Measurements from ENCODE around the gene CTU1. TPM values are rescaled to one million over a fixed set of nuclear protein-coding genes. Genes with fewer than 3 reads are reported as not detected.

Gene CTU1
- total RNA-seq, 3 donors from 2014 or later: 24.1 to 29.3 (median 27.7) TPM

DNA sequence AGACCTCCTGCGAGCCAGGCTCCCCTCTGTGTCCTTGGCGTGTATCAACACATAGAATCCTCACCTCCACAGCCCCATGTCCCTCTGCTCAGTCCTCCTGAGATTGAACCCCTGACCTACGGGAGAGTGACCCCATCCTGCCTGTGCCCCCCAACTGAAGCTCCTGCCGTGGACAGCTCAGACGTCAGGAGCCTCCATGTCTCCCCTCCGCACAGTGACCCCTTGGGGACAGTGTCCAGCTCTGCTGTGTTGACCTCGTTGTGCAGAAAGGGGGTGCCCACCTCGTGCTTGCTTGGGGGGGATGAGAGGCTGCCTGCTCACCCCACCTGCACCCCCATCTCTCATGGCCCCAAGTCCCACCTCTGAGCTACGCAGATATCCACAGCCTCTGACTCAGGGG is 16.0 kb upstream of the CTU1 start:
- peak overlapping the region; percentile 49 for H3K4me3 Mint-ChIP-seq
- DNase-seq (no peak), ATAC-seq (no peak)
- no peaks in the 10 kb centered on the region for H3K9me3 Mint-ChIP-seq
- no peaks in the 10 kb centered on the region for H3K36me3 Mint-ChIP-seq (ENCODE audit: insufficient read depth)
- H3K4me1 Mint-ChIP-seq (ENCODE audit: low read depth): peaks cover 74% of the 10 kb centered on the region
- H3K27me3 Mint-ChIP-seq (ENCODE audit: low read depth): no peaks in the 10 kb centered on the region

DNA sequence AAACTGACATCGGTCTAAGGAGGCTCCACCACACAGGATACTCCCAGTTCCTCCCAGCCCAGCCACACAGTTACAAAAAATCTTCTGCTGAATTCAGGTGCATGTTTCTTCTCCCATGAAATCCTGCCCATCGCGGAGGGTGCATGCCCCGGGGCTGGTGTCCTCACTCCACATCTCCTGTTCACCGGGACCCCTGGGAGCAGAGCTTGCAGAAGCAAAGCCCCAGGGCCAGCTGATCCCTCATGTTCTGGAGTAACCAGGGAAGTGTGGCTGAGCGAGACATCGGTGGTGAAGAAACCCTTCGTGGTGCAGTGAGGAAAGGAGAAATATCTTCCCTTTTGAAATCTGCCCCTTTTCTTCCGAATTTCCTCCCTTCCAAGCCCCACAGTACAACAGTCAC is 15.6 kb upstream of the CTU1 start:
- H3K9me3 Mint-ChIP-seq: no peaks in the 10 kb centered on the region
- H3K4me3 Mint-ChIP-seq: peak overlapping the region; percentile 49
- no peak for ATAC-seq
- no peaks in the 10 kb centered on the region for H3K36me3 Mint-ChIP-seq (ENCODE audit: insufficient read depth)
- peaks cover 75% of the 10 kb centered on the region for H3K4me1 Mint-ChIP-seq (ENCODE audit: low read depth)
- H3K27me3 Mint-ChIP-seq (ENCODE audit: low read depth): no peaks in the 10 kb centered on the region
- DNase-seq: no peak

DNA sequence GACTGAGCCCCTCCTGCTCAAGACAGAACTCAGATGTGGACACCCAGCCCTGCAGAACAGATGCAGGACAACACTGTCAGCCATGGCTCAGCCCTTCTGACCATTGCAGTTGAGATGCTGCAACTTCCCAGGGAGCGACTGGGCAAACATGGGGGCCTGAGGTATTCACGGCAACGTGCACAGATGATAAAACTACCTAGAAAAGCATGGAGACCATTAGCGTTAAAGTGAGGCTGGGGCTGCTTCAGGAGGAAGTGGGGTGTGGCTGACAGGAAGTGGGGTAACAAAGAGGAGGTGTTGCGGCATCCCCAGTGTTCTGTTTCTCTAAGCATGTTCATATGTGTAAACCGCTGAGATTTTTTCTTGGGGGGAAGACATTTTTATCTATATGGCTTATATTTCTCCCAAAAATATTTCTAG is 15.2 kb upstream of the CTU1 start:
- peak overlapping the region; percentile 49 for H3K4me3 Mint-ChIP-seq
- H3K27me3 Mint-ChIP-seq (ENCODE audit: low read depth): no peaks in the 10 kb centered on the region
- peak; percentile 45 to 52 for ATAC-seq
- no peaks in the 10 kb centered on the region for H3K9me3 Mint-ChIP-seq
- no peaks in the 10 kb centered on the region for H3K36me3 Mint-ChIP-seq (ENCODE audit: insufficient read depth)
- peak; percentile 33 for DNase-seq
- peaks cover 71% of the 10 kb centered on the region for H3K4me1 Mint-ChIP-seq (ENCODE audit: low read depth)

DNA sequence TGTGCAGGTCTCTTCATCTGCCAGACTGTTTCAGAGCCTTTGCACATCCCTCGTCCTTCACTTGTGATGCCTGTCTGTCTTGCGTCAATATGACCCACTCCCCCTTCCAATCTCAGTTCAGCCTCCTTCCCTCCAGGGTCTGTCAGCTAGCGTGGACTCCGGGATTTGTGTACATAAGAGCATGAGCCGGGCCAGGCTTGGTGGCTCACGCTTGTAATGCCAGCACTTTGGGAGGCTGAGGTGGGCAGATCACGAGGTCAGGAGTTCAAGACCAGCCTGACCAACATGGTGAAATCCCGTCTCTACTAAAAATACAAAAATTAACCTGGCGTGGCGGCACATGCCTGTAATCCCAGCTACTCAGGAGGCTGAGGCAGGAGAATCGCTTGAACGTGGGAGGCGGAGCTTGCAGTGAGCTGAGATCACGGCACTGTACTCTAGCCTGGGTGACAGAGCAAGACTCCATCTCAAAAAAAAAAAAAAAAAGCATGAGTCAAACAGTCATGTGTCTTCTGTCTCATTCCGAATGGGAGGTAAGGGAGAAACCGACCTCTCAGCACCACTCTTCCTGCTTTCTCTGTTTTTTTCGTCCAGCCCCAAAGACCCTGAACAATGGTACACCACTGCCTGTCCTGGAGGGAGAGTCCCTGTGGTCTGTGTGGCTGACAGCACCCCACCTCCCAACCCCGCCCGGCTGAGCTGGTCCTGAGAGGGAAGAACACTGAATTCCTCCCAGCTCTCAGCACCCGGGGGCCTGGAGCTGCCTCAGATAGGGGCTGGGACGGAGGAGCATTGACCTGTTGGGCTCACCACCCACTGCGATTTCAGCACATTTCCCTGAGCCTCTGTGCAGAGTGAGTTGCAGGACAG is 14.1 kb upstream of the CTU1 start:
- Mint-ChIP-seq H3K9me3 (no peaks in the 10 kb centered on the region), H3K27me3 (ENCODE audit: low read depth) (no peaks in the 10 kb centered on the region), H3K4me3 (no peak overlapping the region), H3K36me3 (ENCODE audit: insufficient read depth) (no peaks in the 10 kb centered on the region), H3K4me1 (ENCODE audit: low read depth) (peaks cover 63% of the 10 kb centered on the region)
- DNase-seq (no peak), ATAC-seq (peak in 1 of 2 donors; percentile 22)

DNA sequence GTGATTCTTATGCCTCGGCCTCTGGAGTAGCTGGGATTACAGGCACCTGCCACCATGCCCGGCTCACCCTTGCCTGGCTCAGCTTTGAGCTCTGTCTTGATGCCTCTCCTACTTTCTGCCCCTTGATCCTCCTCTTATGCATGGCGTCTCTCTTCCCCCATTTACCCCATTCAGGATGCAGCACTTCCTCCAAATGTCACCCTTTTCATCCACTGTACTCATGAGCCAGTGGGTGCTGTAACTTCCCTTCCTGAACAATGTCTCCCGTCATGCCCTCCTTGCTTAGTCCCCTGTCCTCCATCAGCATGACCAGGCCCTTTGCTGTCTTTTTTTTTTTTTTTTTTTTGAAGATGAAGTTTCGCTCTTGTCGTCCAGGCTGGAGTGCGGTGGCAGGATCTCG is 13.0 kb upstream of the CTU1 start:
- H3K4me3 Mint-ChIP-seq: no peak overlapping the region
- peaks cover 63% of the 10 kb centered on the region for H3K4me1 Mint-ChIP-seq (ENCODE audit: low read depth)
- no peaks in the 10 kb centered on the region for H3K36me3 Mint-ChIP-seq (ENCODE audit: insufficient read depth)
- ATAC-seq (no peak), DNase-seq (no peak)
- peaks cover under 1% of the 10 kb centered on the region for H3K27me3 Mint-ChIP-seq (ENCODE audit: low read depth)
- no peaks in the 10 kb centered on the region for H3K9me3 Mint-ChIP-seq

DNA sequence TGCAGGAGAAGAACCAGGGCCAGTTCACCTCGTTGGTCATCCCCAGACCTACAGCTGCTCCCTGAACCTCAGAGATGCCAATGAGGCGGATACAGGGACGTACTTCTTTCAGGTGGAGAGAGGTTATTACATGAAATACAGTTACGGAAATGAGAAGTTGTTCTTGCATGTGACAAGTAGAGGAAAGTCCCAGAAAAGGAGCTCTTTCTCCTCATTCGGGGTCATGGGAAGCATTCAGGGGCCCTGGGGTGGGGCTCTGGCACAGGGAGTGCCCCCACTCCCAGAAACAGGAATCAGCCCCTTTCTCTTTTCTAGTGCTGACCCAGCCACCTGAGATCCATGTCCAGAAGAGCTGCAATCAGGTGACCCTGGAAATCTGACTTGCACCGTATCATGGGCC is 12.0 kb upstream of the CTU1 start:
- H3K36me3 Mint-ChIP-seq (ENCODE audit: insufficient read depth): no peaks in the 10 kb centered on the region
- H3K9me3 Mint-ChIP-seq: no peaks in the 10 kb centered on the region
- H3K27me3 Mint-ChIP-seq (ENCODE audit: low read depth): peaks cover 3% of the 10 kb centered on the region
- DNase-seq (no peak), ATAC-seq (no peak)
- H3K4me1 Mint-ChIP-seq (ENCODE audit: low read depth): peaks cover 69% of the 10 kb centered on the region
- no peak overlapping the region for H3K4me3 Mint-ChIP-seq

DNA sequence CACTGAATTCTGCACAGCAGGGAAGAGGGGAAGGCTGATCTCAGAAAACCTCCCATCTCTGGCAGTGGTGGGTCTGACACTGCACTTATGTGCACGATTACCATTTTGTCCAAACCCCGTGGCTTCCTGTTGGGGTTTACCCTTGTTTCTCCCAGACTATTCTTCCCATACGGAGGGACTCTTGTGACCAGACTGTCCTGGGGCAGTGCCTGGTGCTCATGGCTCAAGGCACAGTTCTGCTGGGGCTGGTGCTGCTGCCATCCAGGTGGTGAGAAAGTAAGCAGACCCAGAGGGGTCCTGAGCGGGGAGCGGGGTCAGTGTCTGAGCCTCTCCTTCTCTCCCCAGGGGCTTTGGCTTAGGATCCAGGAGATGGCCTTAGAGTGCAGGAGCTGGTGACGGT is 11.4 kb upstream of the CTU1 start:
- no peaks in the 10 kb centered on the region for H3K36me3 Mint-ChIP-seq (ENCODE audit: insufficient read depth)
- no peak overlapping the region for H3K4me3 Mint-ChIP-seq
- H3K27me3 Mint-ChIP-seq (ENCODE audit: low read depth): peaks cover 3% of the 10 kb centered on the region
- DNase-seq (no peak), ATAC-seq (no peak)
- H3K9me3 Mint-ChIP-seq: no peaks in the 10 kb centered on the region
- H3K4me1 Mint-ChIP-seq (ENCODE audit: low read depth): peaks cover 68% of the 10 kb centered on the region

DNA sequence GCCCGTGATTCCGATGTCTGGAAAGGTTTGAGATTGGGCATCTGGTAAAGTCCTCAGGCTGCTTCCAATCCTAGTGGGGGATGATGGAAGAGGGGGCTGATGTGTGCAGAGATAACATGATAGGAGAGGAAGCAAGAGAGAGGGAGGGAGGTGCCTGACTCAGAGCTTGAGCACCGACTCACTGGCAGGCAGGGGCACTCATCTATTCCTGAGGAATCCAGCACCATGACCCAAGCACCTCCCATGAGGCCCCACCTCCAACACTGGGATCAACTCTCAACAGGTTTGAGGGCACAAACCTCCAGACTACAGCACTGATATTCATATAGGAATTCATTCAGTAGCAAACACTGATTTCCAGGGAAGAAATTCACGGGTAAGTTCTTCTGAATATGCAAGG is 10.9 kb upstream of the CTU1 start:
- no peaks in the 10 kb centered on the region for H3K36me3 Mint-ChIP-seq (ENCODE audit: insufficient read depth)
- DNase-seq (no peak), ATAC-seq (no peak)
- H3K27me3 Mint-ChIP-seq (ENCODE audit: low read depth): peaks cover 3% of the 10 kb centered on the region
- no peak overlapping the region for H3K4me3 Mint-ChIP-seq
- no peaks in the 10 kb centered on the region for H3K9me3 Mint-ChIP-seq
- peaks cover 65% of the 10 kb centered on the region for H3K4me1 Mint-ChIP-seq (ENCODE audit: low read depth)

DNA sequence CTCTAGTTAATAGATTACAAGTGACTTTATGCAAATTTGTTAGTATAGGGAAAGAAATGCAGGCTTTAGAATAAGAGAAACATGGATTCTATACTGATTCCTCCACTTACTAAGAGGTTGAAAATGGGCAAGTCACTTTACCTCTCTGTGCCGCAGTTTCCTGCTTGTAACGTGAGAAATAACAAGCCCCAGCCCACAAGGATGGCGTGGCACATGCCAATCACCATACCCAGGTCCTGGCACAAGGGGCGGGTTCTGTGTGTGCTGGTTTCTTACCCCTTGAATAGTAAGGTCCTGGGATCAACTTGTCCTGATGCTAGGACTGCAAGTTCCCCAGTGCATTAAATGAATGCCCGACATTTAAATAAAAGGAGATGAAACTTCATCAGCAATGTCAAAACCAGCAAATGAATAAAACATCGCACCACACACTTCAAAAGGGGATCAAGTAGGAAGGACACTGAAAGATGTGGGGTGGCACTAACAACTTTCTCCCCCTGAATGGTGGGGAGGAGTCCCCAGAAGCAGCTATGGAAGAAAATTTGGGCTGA is 8.6 kb upstream of the CTU1 start:
- ATAC-seq (no peak), DNase-seq (no peak)
- Mint-ChIP-seq H3K4me3 (no peak overlapping the region), H3K9me3 (no peaks in the 10 kb centered on the region), H3K4me1 (ENCODE audit: low read depth) (peaks cover 42% of the 10 kb centered on the region), H3K27me3 (ENCODE audit: low read depth) (peaks cover 3% of the 10 kb centered on the region), H3K36me3 (ENCODE audit: insufficient read depth) (no peaks in the 10 kb centered on the region)

DNA sequence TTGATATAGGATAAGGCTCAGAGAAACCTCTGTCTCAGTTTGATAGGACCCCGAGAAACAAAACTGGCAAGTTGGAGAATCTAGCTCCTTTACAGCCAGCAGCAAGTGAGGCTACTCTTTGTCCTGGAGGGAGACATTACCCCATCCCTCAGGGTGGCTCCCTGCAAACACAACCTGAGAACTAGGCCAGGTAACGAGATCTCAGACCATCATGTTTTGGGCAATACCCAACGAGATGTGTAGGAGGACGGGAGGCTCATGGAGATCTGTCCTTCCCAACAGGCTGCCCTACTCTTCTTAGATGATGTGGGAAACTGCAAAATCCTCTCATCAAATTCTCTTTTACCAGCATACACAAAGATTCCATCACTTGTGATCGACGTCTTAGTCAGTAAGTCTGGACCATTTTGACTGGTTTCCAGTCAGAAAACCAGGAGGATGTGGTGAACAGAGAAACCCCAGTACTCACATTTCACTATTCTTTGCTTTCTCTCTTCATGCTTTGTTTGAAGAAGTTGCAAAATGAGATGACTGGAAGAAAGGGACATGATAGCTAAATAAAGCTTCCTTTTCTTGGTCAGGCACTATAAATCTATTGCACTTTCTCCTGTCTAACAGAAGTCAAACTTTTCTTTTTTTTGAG is 6.0 kb upstream of the CTU1 start:
- peak; percentile 91 to 93 for ATAC-seq
- Mint-ChIP-seq H3K36me3 (ENCODE audit: insufficient read depth) (no peaks in the 10 kb centered on the region), H3K9me3 (no peaks in the 10 kb centered on the region), H3K4me3 (no peak overlapping the region), H3K27me3 (ENCODE audit: low read depth) (peaks cover 3% of the 10 kb centered on the region), H3K4me1 (ENCODE audit: low read depth) (peaks cover 39% of the 10 kb centered on the region)
- DNase-seq: no peak

DNA sequence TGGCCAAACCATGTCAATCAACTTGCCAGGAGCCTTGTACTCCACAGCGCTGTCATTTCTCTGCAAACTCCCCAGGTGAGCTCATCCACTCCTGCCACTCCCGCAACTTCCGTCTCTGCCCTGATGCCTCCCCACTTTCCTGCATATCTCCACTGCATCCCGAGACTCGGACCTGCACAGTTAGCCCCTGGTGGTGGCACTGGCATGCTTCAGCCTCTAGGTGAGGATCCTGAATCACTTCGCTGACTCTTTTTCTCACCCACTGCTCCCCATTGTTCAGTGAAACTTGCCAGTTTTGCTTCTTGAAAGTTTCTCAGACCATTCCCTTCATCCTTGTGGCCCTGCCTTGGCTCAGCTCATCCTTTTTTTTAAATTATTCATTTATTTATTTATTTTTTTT is 3.4 kb upstream of the CTU1 start:
- Mint-ChIP-seq H3K36me3 (ENCODE audit: insufficient read depth) (peaks cover 1% of the 10 kb centered on the region), H3K4me1 (ENCODE audit: low read depth) (peaks cover 43% of the 10 kb centered on the region), H3K4me3 (no peak overlapping the region), H3K9me3 (no peaks in the 10 kb centered on the region), H3K27me3 (ENCODE audit: low read depth) (peaks cover 3% of the 10 kb centered on the region)
- no peak for DNase-seq
- no peak for ATAC-seq

DNA sequence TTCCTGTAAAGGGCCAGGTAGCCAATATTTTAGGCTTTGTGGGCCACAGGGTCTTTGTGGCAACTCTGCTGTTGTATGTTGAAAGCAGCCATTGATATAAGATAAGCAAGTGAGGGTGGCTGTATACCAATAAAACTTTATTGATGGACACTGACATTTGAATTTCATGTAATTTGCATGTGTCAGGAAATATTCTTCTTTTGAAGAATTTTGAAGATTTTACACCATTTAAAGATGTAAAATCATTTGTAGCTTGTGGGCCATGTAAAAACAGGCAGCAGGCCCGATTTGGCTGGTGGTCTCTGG is 2.4 kb upstream of the CTU1 start:
- H3K36me3 Mint-ChIP-seq (ENCODE audit: insufficient read depth): peaks cover 5% of the 10 kb centered on the region
- ATAC-seq (no peak), DNase-seq (no peak)
- no peak overlapping the region for H3K4me3 Mint-ChIP-seq
- no peaks in the 10 kb centered on the region for H3K27me3 Mint-ChIP-seq (ENCODE audit: low read depth)
- H3K4me1 Mint-ChIP-seq (ENCODE audit: low read depth): peaks cover 41% of the 10 kb centered on the region
- H3K9me3 Mint-ChIP-seq: no peaks in the 10 kb centered on the region

DNA sequence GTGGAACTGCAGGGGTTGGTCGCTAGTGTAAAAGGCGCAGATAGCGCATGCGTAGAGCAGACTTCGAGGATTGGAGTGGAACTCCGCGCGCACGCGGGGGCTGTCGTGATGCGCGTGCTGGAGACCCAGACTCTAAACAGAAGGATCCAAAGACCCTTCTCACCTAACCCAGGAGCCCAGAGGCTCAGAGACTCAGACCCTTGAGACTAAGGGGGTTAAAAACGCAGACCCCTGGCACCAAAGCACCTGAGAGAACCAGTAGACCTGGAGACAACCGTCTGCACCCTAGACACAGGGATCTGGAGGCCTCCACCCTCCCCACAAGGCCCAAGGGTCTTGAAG is 567 bp upstream of the CTU1 start:
- Mint-ChIP-seq H3K9me3 (no peaks in the 10 kb centered on the region), H3K36me3 (ENCODE audit: insufficient read depth) (peaks cover 12% of the 10 kb centered on the region), H3K4me3 (peak overlapping the region; percentile 94), H3K27me3 (ENCODE audit: low read depth) (no peaks in the 10 kb centered on the region), H3K4me1 (ENCODE audit: low read depth) (peaks cover 37% of the 10 kb centered on the region)
- ATAC-seq: peak; percentile 35 to 36
- no peak for DNase-seq

DNA sequence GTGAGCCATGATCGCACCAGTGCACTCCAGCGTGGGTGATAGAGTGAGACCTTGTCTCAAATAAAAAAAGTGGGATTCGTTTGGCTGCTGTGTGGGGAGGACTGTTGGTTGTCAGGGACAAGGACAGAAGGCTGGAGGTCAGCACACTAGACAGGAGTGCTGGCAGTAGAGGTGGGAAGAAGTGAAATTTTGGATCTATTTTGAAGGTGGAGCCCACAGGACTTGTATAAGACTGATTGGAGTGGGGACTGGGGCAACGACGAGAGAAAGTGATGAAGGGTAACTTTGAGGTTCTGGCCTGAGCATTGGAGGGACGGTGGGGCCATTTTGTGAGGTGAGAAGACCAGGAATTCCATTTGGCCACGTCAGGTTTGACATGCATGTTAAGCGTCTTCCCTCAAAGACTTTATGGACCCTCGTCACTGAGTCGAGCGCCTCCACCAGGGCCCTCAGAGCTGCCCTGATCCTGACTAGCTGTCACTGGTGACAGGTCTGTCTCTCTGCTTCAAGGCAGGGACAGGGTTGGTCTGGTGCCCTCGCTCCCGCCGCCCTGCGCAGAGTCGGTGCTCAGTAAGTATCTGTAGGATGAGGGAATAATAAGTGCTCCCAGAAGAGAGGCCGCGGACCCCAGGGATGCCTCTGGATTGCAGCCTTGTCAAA is 673 bp downstream of the CTU1 start:
- Mint-ChIP-seq H3K4me3 (peak overlapping the region; percentile 94), H3K27me3 (ENCODE audit: low read depth) (no peaks in the 10 kb centered on the region), H3K9me3 (no peaks in the 10 kb centered on the region), H3K4me1 (ENCODE audit: low read depth) (peaks cover 40% of the 10 kb centered on the region), H3K36me3 (ENCODE audit: insufficient read depth) (peaks cover 20% of the 10 kb centered on the region)
- peak; percentile 23 to 30 for ATAC-seq
- no peak for DNase-seq

Data from activated T-cell treated with anti-CD3 and anti-CD28 coated beads, Interleukin-2, amount 50 U/mL, for 4 hours (primary cell).